WTC11 (cell line): ENCODE results near the gene SGSM2. TPM values are rescaled to one million over a fixed set of nuclear protein-coding genes. Genes with fewer than 3 reads are reported as not detected.
A peak's percentile ranks its signal among the peaks of the same experiment; 100 is the strongest.

Source experiments
- AR ChIP-seq: fragments of 250-450 bp; sonication (Bioruptor Pico); IDR thresholded peaks from 2 replicates; pipeline ENCODE4 v1.9.0; 2021; ENCODE audit warnings: mild to moderate bottlenecking
- ATF2 ChIP-seq: sonication (generic); formaldehyde crosslinking; IDR thresholded peaks from 2 replicates; pipeline ENCODE4 v1.8.1; 2022; ENCODE audit warnings: low read depth, missing genetic modification reagents, borderline replicate concordance
- CDX4 ChIP-seq: fragments of 250-450 bp; sonication (Bioruptor Pico); IDR thresholded peaks from 2 replicates; pipeline ENCODE4 v1.9.0; 2021; ENCODE audit warnings: moderate library complexity, mild to moderate bottlenecking, inconsistent platforms, borderline replicate concordance
- E2F5 ChIP-seq: sonication (generic); formaldehyde crosslinking; IDR thresholded peaks from 2 replicates; pipeline ENCODE4 v1.8.1; 2022; ENCODE audit warnings: mild to moderate bottlenecking, moderate library complexity, missing genetic modification reagents
- ERG ChIP-seq: fragments of 250-450 bp; sonication (Bioruptor Pico); IDR thresholded peaks from 2 replicates; pipeline ENCODE4 v1.8.0; 2021; ENCODE audit warnings: mild to moderate bottlenecking
- ESRRA ChIP-seq: sonication (generic); formaldehyde crosslinking; IDR thresholded peaks from 2 replicates; pipeline ENCODE4 v1.8.1; 2022; ENCODE audit warnings: mild to moderate bottlenecking, missing genetic modification reagents, borderline replicate concordance
- ETV6 ChIP-seq: sonication (generic); formaldehyde crosslinking; IDR thresholded peaks from 2 replicates; pipeline ENCODE4 v1.8.1; 2022; ENCODE audit warnings: mild to moderate bottlenecking, missing genetic modification reagents
- GABPB1 ChIP-seq: sonication (generic); formaldehyde crosslinking; IDR thresholded peaks from 2 replicates; pipeline ENCODE4 v1.8.1; 2023; ENCODE audit warnings: mild to moderate bottlenecking, missing genetic modification reagents
- NFATC4 ChIP-seq: fragments of 250-450 bp; sonication (Bioruptor Pico); IDR thresholded peaks from 2 replicates; pipeline ENCODE4 v1.9.0; 2021; ENCODE audit warnings: mild to moderate bottlenecking
- SMAD4 ChIP-seq: sonication (generic); formaldehyde crosslinking; IDR thresholded peaks from 2 replicates; pipeline ENCODE4 v1.8.0; 2022; ENCODE audit warnings: mild to moderate bottlenecking, missing genetic modification reagents
- SP1 ChIP-seq: sonication (generic); formaldehyde crosslinking; conservative IDR thresholded peaks from 2 replicates; pipeline ENCODE4 v1.8.1; 2022; ENCODE audit warnings: missing genetic modification reagents
- STAT6 ChIP-seq: sonication (generic); formaldehyde crosslinking; conservative IDR thresholded peaks from 2 replicates; pipeline ENCODE4 v1.8.1; 2023; ENCODE audit warnings: mild to moderate bottlenecking, low read depth, missing genetic modification reagents, moderate library complexity
- TEAD1 ChIP-seq: sonication (generic); formaldehyde crosslinking; IDR thresholded peaks from 2 replicates; pipeline ENCODE4 v1.8.0; 2022; ENCODE audit warnings: mild to moderate bottlenecking, missing genetic modification reagents
- ZNF232 ChIP-seq: sonication (generic); formaldehyde crosslinking; IDR thresholded peaks from 2 replicates; pipeline ENCODE4 v1.8.0; 2022; ENCODE audit warnings: mild to moderate bottlenecking, missing genetic modification reagents
- ZNF263 ChIP-seq: sonication (generic); formaldehyde crosslinking; IDR thresholded peaks from 2 replicates; pipeline ENCODE4 v1.8.1; 2022; ENCODE audit warnings: low read depth, mild to moderate bottlenecking, moderate library complexity, missing genetic modification reagents
- ZNF423 ChIP-seq: fragments of 250-450 bp; sonication (Bioruptor Pico); IDR thresholded peaks from 2 replicates; pipeline ENCODE4 v2.1.2; 2022; ENCODE audit warnings: mild to moderate bottlenecking, moderate library complexity
- ZNF532 ChIP-seq: fragments of 250-450 bp; sonication (Bioruptor Pico); IDR thresholded peaks from 2 replicates; pipeline ENCODE4 v1.9.0; 2021; ENCODE audit warnings: mild to moderate bottlenecking, borderline replicate concordance
- total RNA-seq: library from RNA; stranded (reverse); gene quantifications from 3 replicates; pipeline ENCODE4 v1.2.3, GENCODE V29; 2021

Gene SGSM2
- total RNA-seq, 1 experiment from 2014 or later, result 50.3 TPM

GRCh38 chr17:2337544-2338314 lies 428 bp downstream of the SGSM2 start (continued):
- TF ChIP-seq NFATC4 (CRISPR knock-in tag) (no peak), AR (CRISPR knock-in tag) (no peak), ATF2 (CRISPR knock-in tag) (no peak), ETV6 (no peak), GABPB1 (0 out of 2 replicates have a peak, but pooled peaks have one; percentile 11), ZNF263 (CRISPR knock-in tag) (0 out of 2 replicates have a peak, but pooled peaks have one; percentile 30), SMAD4 (CRISPR knock-in tag) (no peak), ZNF232 (CRISPR knock-in tag) (no peak), ERG (no peak), STAT6 (CRISPR knock-in tag) (no peak), ZNF423 (peak; percentile 97), SP1 (CRISPR knock-in tag) (no peak), ZNF532 (CRISPR knock-in tag) (no peak), CDX4 (CRISPR knock-in tag) (no peak), TEAD1 (CRISPR knock-in tag) (no peak), ESRRA (no peak), E2F5 (CRISPR knock-in tag) (peak; percentile 61; the same call in 1 of the 2 replicates)
